ELF-1 (cell line): ENCODE data around the gene PLCL1.
"Not testable (repeated sequence)": the region's sequence is repeated elsewhere in the genome, so short reads cannot be mapped to it uniquely, and the experiment has no call there.

Experiments
- DNase-seq: peaks from one replicate; pipeline ENCODE4 v3.0.0-alpha.2; 2016; ENCODE audit warnings: low read depth, low spot score

Gene PLCL1

DNA sequence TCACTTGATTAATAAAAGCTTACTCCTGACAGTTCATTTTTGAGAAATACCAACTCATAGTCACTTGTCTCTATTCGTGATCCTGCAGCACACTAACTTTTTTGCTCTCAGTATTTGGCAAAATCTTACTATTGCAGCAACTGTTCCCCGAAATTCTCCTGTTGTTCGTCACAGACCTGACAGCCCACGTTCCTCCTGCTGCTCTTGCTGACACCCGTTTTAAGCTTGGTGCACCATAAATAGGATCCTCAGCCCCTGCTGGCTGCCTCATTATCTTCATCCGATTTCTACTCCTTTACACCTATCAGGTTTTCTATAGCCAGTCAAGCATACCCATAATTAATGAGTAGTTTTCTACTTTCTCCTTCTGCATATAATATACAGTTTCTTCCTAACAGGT is 368.8 kb downstream of the PLCL1 start:
- no peak for DNase-seq

DNA sequence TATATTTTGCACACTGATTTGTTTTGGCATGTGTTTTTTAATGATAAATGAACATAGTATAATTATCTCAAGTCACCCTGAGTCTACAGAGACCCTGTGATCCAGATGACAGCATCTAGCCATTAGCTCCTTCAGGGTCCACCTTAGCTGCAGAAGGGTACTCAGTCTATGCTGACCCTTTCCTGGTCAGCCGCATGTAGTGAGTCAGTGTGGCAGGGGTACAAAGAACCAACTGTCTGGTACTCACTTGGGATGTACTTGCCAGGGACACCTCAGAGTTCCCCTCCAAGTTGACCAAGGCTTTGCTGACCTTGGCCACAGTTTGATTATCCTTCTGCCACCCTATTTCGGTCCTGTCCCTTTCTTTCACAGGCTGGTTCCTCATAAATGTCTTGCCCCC is 369.5 kb downstream of the PLCL1 start:
- DNase-seq = no peak

DNA sequence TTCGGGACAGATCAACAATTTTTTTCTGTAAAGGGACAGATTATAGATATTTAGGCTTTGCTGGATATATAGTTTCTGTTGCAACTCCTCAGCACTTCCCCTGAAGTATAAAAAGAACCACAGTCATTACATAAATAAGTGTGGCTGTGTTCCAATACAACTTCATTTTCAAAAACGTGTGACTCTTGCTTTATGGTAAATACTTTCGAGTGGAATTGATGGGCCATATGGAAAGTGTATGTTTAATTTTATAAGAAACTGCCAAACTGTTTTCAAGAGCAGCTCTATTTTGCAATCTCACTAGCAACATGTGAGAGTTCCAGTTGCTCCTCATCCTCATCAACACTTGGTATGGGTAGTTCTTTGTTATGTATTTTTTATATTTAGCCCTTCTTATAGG is 370.9 kb downstream of the PLCL1 start:
- no peak for DNase-seq

DNA sequence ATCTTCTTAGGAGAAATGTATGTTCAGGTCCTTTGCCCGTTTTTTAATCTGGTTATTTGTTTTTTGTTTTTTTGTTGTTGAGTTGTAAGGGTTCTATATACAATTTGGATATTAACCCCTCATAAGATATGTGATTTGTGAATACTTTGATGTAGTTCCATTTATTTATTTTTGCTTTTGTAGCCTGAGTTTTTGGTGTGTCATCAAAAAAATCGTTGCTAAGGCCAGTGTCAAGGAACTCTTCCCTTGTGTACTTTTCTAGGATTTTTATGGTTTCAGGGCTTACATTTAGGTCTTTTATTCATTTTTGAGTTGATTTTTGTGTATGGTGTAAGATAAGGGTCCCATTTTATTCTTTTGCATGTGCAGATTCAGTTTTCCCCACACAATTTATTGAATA is 372.6 kb downstream of the PLCL1 start:
- no peak for DNase-seq

DNA sequence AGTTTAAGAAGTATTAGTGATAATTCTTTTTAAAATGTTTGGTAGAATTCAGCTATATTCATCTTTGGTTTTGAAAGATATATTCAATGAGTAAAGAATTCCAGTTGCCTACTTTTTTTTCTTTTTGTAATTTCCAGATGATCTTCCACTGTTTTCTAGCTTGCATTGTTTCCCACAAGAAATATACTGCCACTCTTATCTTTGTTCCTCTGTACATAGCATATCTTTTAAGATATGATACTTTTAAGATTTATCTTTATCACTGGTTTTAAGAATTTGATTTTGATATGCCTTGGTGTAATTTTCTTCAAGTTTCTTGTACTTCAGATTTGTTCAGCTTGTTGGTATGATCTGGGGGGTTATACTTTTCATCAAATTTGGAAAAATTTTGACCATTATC is 374.4 kb downstream of the PLCL1 start:
- DNase-seq = no peak

DNA sequence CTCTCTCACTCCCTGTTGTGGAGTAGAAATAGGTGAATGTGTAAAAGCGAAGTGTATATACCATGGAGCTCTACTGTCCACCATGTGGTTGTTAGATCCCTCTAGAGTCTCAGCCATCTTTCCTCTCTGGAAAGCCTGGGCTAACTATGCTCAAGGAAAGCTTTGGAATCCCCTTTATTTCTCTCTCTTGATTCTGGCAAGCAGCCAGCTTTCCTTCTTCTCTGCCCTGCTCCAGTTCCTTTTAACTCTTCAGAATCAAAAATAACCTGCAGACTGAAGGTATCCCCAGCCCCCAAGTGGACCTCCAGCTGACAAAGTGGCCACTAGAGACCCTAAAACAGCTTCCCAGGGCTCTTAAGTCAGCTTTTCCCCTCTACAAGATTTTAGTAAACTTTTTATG is 381.9 kb downstream of the PLCL1 start:
- no peak for DNase-seq

DNA sequence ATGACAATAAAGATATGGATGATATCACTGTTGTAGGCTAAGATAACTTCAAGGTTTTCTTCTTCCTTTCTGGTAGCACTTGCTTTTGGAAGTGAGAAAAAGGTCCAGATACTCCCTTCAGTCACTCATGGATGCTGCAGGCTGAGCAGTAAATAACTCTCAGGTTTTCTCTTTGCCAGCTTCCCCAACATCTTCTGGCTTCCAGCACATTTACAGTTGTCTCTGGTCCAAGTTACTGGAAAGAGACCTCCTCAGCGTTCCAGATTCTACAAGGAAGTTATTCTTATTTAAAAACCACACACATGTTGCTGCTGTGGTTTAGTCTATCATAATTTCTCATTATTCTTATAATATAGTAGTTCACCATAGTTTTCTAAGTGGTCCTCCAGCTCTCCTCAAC is 383.4 kb downstream of the PLCL1 start:
- no peak for DNase-seq

DNA sequence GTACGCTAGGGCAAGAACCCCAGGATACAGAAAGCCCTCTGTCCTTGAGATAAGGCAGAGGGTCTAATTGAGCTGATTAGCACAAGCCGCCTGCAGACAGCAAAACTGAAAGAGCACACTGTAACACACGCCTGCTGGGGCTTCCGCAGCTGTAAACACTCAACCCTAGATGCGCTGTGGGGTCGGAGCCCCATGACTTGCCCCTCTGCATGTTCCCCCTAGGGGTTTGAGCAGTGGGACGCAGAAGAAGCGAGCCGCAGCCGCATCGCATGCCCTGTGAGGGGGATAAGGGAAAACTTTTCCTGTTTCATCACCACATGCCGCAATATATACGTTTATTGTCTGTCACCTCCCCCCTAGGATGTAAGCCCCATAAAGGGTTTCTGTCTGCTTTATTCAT is 384.6 kb downstream of the PLCL1 start:
- DNase-seq = no peak

DNA sequence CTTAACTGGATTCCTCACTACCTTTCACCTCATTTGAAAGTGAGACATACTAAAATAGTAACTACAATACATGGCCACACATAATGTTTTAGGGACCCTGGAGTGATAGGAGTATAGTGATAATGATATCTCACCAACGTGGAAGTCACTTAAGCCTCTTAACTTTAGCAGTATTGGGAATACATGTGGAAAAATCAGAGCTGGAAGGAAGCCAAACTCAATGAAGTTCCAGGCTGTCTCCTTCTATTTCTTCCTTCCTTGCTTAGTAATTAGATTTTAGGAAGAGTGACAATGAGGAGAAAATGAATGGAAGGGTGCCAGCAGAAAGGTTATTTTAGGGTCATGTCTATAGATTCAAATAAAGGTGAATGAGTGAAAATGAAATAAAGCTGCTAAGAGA is 387.3 kb downstream of the PLCL1 start:
- no peak for DNase-seq

DNA sequence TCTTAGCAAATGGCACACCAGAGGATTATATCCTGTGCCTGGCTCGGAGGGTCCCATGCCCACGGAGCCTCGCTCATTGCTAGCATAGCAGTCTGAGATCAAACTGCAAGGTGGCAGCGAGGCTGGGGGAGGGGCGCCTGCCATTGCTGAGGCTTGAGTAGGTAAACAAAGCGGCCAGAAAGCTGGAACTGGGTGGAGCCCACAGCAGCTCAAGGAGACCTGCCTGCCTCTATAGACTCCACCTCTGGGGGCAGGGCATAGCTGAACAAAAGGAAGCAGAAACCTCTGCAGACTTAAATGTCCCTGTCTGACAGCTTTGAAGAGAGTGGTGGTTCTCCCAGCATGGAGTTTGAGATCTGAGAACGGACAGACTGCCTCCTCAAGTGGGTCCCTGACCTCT is 392.2 kb downstream of the PLCL1 start:
- DNase-seq = not testable (repeated sequence)
